ENCODE results near the gene TMEM245.
"Not testable (repeated sequence)": the region's sequence is repeated elsewhere in the genome, so short reads cannot be mapped to it uniquely, and the experiment has no call there.

GRCh38 chr9:109053121-109053520 lies 66.6 kb downstream of the TMEM245 start:
- TF ChIP-seq, protein P1, sequence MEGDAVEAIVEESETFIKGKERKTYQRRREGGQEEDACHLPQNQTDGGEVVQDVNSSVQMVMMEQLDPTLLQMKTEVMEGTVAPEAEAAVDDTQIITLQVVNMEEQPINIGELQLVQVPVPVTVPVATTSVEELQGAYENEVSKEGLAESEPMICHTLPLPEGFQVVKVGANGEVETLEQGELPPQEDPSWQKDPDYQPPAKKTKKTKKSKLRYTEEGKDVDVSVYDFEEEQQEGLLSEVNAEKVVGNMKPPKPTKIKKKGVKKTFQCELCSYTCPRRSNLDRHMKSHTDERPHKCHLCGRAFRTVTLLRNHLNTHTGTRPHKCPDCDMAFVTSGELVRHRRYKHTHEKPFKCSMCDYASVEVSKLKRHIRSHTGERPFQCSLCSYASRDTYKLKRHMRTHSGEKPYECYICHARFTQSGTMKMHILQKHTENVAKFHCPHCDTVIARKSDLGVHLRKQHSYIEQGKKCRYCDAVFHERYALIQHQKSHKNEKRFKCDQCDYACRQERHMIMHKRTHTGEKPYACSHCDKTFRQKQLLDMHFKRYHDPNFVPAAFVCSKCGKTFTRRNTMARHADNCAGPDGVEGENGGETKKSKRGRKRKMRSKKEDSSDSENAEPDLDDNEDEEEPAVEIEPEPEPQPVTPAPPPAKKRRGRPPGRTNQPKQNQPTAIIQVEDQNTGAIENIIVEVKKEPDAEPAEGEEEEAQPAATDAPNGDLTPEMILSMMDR (IDR thresholded peaks at IDR 0.05 in 2 of 3, conservative IDR thresholded peaks at IDR 0.05 in 1 of 3; ENCODE audit: borderline replicate concordance in 1 of 3, insufficient read depth in 1 of 3, low read depth in 2 of 3, low read length in 2 of 3) = not testable (repeated sequence)
- not testable (repeated sequence) for TF ChIP-seq EZH2 (IDR thresholded peaks at IDR 0.05); REST (IDR thresholded peaks at IDR 0.05; ENCODE audit: low read depth); ELF1 (IDR thresholded peaks at IDR 0.05; ENCODE audit: borderline replicate concordance, low read depth); YY1 (IDR thresholded peaks at IDR 0.05; ENCODE audit: extremely low read depth, insufficient replicate concordance, low read depth, low read length); POLR2A (IDR thresholded peaks at IDR 0.05; ENCODE audit: borderline replicate concordance, extremely low read depth, insufficient read depth, insufficient read length); TCF7L2 (IDR thresholded peaks at IDR 0.05; ENCODE audit: borderline replicate concordance, extremely low read depth, insufficient read depth, insufficient read length); RAD21 (IDR thresholded peaks at IDR 0.05; ENCODE audit: low read depth); EZH2phosphoT487 (IDR thresholded peaks at IDR 0.05; ENCODE audit: borderline replicate concordance); ATF3 (IDR thresholded peaks at IDR 0.05); SRF (IDR thresholded peaks at IDR 0.05; ENCODE audit: low read depth); MAX (IDR thresholded peaks at IDR 0.05); POLR2AphosphoS5 (IDR thresholded peaks at IDR 0.05; ENCODE audit: low read depth, low read length)
